GM12875 (cell line): Measurements from ENCODE around the gene TLK2.

Experiments
- H3K4me3 ChIP-seq: one replicate; pipeline ENCODE4 v1.5.1; 2011; ENCODE audit warnings: low read depth, low read length, control low read depth
- TF ChIP-seq, protein P1 (sequence below): IDR thresholded peaks from 2 replicates; pipeline ENCODE4 v1.5.1; 2011; ENCODE audit warnings: low read depth, mild to moderate bottlenecking, control low read depth, inconsistent platforms, low read length, moderate library complexity, borderline replicate concordance; ENCODE audit not compliant: insufficient read depth

The TLK2 gene

DNA sequence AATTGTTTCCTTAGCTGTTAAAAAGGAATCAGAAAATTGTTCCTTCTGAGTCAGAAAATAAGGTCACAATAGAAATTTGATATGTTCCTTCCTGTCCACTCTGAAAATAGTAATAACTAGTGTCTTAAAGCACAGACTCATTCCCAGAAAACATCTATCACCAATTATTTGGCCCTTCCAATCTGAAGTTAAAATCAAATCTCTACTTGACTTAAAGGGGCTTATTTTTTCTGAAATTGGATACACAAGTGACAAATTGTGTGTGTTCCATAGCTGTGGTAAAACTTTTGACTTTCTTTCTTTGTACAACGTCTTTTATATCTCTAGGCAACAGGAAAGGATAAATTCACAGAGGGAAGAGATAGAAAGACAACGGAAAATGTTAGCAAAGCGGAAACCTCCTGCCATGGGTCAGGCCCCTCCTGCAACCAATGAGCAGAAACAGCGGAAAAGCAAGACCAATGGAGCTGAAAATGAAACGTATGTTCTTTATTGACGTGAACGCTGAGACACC is 94.3 kb downstream of the TLK2 start:
- TF ChIP-seq, protein P1, sequence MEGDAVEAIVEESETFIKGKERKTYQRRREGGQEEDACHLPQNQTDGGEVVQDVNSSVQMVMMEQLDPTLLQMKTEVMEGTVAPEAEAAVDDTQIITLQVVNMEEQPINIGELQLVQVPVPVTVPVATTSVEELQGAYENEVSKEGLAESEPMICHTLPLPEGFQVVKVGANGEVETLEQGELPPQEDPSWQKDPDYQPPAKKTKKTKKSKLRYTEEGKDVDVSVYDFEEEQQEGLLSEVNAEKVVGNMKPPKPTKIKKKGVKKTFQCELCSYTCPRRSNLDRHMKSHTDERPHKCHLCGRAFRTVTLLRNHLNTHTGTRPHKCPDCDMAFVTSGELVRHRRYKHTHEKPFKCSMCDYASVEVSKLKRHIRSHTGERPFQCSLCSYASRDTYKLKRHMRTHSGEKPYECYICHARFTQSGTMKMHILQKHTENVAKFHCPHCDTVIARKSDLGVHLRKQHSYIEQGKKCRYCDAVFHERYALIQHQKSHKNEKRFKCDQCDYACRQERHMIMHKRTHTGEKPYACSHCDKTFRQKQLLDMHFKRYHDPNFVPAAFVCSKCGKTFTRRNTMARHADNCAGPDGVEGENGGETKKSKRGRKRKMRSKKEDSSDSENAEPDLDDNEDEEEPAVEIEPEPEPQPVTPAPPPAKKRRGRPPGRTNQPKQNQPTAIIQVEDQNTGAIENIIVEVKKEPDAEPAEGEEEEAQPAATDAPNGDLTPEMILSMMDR: no peak
- H3K4me3 ChIP-seq: no peak overlapping the region

DNA sequence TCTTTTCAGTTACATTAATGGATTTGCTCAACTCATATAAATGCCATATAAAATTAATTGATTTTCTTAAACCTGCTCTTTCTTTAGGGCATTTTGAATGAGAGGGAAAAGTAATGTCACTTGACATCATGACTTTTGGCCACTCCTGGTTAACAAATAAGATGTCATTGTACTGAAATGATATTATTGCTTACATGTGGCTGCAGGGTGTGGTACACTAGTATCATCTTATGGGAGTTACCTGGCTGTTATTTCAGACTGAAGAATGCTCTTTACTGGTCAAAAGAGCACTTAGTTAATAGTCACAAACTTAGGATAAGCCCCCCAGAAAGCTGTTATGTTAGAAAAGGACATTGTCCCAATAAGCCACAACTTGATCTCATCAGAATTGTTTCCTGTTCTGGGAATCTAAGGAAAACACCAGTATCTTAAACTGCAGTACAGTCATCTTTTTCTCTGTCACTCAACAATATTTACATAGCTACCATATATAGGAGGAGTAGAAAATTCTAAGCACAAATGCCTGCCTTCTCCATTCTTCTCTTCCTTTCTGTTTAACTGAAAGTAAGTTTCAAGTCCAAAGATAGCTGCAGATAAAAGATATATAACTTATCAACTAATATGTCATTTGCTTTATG is 95.0 kb downstream of the TLK2 start:
- TF ChIP-seq, protein P1: no peak
- no peak overlapping the region for H3K4me3 ChIP-seq

DNA sequence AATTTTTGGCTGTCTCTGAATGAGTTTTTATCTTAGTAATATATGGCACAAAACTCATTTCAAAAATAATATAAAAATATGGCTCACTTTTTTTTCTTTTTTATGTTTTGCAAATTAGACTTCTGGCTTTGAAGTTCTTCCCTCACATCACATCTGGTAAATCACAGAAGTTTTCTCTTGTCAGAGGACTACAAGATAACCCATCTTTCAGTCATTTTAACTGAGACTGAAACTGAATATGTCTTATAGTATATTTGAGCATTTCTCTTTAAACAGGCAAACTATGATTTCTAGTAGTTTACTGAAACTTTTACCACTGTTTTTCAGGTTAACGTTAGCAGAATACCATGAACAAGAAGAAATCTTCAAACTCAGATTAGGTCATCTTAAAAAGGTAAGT is 97.8 kb downstream of the TLK2 start:
- no peak overlapping the region for H3K4me3 ChIP-seq
- TF ChIP-seq, protein P1: no peak

DNA sequence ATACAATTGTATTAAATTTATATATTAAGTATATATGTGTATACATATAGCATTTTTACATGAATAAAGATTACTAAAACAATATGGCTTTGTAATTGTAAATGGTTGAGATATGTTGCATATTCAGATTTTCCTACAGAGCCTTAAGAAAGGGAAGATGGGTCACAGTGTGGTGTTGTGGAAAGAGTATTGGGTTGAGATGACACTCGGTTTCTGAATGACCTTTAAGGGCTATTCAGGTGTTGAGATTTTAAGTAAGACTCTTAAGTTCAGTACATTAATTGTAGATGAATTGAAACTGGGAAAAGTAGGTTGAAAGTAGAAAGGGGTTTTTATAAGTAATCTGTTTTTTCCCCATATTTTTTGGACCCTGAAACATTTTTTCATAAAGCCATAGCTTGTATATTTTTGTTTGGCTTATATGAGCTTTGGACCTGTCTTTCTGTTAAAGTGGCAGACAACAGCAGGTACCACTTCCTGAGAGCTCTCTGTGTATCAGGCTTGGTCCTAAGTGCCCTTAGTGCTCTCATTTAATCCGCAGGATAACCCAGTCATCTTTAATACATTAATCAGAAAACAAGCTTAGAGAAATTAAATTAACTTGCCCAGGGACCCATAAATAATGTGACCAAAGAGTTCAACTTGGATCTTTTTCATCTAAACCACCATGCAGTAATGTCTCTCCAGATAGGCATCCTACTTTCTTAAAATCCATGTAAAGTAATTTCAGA is 100.3 kb downstream of the TLK2 start:
- no peak overlapping the region for H3K4me3 ChIP-seq
- TF ChIP-seq, protein P1: no peak

DNA sequence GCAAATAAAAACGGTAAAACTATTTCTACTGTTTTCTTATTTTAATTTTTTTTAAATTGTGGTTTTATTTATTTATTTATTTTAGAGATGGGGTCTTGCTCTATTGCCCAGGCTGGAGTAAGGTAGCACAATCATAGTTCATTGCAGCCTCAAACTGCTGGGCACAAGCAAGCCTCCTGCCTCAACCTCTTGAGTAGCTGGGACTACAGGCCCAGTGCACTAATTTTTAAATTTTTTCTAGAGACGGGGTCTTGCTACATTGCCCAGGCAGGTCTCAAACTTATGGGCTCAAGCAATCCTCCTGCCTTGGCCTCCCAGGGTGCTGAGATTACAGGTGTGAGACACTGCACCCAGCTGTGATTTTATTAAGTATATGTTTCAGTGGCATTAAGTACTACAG is 102.3 kb downstream of the TLK2 start:
- TF ChIP-seq, protein P1: no peak
- H3K4me3 ChIP-seq: no peak overlapping the region

DNA sequence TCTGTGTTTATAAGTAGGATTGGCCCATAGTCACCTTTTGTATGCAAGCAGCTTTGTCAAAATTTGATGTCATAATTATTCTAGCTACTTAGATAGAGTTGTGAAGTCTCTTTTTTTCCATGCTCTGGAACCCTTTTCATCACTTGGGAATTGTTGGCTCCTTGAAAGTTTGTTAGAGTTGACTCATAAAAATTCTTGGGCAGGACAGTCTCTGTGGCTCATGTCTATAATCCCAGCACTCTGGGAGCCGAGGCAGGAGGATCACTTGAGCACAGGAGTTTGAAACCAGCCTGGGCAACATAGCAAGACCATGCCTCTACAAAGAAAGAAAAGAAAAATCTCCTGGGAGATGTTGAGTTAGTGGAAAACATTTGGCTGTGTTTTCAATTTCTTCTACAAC is 103.1 kb downstream of the TLK2 start:
- no peak overlapping the region for H3K4me3 ChIP-seq
- TF ChIP-seq, protein P1: no peak

DNA sequence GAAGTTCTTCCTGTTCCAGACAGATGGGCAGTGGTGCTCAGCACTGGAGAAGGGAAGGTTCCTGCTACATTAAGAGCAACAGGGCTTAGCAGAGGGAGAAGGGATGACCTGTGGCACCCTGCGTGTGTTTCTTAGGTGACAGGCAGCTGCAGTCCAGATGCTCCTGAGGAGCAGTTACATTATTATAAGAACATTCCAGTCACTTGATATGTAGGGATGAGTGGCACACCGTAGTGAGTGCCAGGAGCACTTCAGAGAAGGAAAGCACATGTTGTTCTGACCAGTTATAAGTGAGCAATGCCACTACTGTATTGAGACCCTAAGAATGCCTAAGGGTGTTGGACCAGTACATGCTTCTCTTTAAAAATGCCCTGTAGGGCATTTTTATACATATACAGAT is 108.9 kb downstream of the TLK2 start:
- H3K4me3 ChIP-seq: no peak overlapping the region
- TF ChIP-seq, protein P1: no peak
